GM12892 (cell line): ENCODE measurements around the gene ZFYVE28.

ENCODE experiments used
- POLR2A ChIP-seq: IDR thresholded peaks from 2 replicates; pipeline ENCODE4 v1.6.1; 2011; ENCODE audit warnings: low read depth, low read length, control low read depth
- POLR2AphosphoS5 ChIP-seq: IDR thresholded peaks from 2 replicates; pipeline ENCODE4 v1.6.1; 2011; ENCODE audit warnings: low read depth, low read length, control low read depth
- TAF1 ChIP-seq: IDR thresholded peaks from 2 replicates; pipeline ENCODE4 v1.6.1; 2011; ENCODE audit warnings: low read depth, mild to moderate bottlenecking, control low read depth, low read length, borderline replicate concordance

DNA sequence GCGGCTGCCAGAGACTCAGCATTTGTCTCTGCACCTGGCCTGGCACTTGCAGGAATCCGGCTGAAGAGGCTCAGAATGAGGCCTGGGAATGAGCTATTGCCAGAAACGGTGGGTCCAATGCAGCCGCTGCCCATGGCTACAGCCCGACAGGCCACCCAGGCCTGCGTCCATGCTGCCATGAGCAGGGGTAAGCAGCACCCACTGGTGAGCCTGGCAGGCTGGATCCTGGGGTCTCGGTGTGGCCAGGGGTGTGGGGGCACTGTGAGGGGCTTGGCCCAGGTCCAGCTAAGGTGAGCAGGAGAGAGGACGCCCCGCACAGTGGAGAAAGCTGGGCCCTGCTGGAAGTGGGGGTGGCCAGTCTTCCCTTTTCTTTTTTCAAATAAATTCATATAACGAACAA lies 96.2 kb downstream of the ZFYVE28 start:
- no peak for TF ChIP-seq POLR2A
- TF ChIP-seq POLR2AphosphoS5: no peak
- no peak for TF ChIP-seq TAF1
